RWPE1 (cell line): ENCODE measurements around the gene FRMD4A.
"Not testable (repeated sequence)": the region's sequence is repeated elsewhere in the genome, so short reads cannot be mapped to it uniquely, and the experiment has no call there.

Experiments
- CTCF ChIA-PET: fragments of 350-600 bp; sonication (Branson Sonifier 250); formaldehyde crosslinking; extraction: SDS; loops from one replicate; lab custom pipeline; 2021; lab: Yijun Ruan, JAX
- POLR2A ChIA-PET: fragments of 400-600 bp; formaldehyde crosslinking; extraction: SDS; loops from one replicate; lab custom pipeline; 2020; ENCODE audit warnings: antibody characterized with exemption; ENCODE audit not compliant: low non-redundant PET; lab: Yijun Ruan, JAX
- DNase-seq: peaks from one replicate; pipeline ENCODE4 v3.0.0; 2012; ENCODE audit warnings: low spot score
- H3K27ac ChIP-seq: fragments of 450-650 bp; 2 replicates; pipeline ENCODE4 v1.5.1; 2017
- TF ChIP-seq, protein P1 (sequence below): fragments of 450-650 bp; conservative IDR thresholded peaks from 2 replicates; pipeline ENCODE4 v1.5.1; 2017; ENCODE audit warnings: low read depth, mild to moderate bottlenecking

Gene FRMD4A

DNA sequence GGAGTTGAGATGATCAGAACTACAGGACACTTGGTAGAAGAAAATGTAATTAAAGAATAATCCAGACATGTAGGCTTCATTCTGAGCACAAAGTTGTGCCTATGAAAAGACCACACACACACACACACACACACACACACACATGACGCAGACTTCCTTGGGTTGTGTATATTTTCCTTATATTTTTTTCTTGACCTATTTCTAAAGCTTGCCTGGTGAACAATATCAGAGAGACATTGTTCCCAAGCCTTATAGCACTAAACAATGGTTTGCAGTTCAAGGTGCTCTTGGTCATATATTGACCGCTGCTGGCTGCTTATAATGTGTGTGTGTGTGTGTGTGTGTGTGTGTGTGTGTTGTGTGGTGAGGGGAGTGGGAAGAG lies 541.3 kb downstream of the FRMD4A start:
- H3K27ac ChIP-seq = no peak overlapping the region
- CTCF ChIA-PET = no interaction called here
- DNase-seq = no peak
- TF ChIP-seq, protein P1, sequence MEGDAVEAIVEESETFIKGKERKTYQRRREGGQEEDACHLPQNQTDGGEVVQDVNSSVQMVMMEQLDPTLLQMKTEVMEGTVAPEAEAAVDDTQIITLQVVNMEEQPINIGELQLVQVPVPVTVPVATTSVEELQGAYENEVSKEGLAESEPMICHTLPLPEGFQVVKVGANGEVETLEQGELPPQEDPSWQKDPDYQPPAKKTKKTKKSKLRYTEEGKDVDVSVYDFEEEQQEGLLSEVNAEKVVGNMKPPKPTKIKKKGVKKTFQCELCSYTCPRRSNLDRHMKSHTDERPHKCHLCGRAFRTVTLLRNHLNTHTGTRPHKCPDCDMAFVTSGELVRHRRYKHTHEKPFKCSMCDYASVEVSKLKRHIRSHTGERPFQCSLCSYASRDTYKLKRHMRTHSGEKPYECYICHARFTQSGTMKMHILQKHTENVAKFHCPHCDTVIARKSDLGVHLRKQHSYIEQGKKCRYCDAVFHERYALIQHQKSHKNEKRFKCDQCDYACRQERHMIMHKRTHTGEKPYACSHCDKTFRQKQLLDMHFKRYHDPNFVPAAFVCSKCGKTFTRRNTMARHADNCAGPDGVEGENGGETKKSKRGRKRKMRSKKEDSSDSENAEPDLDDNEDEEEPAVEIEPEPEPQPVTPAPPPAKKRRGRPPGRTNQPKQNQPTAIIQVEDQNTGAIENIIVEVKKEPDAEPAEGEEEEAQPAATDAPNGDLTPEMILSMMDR = no peak
- POLR2A ChIA-PET = no interaction called here

DNA sequence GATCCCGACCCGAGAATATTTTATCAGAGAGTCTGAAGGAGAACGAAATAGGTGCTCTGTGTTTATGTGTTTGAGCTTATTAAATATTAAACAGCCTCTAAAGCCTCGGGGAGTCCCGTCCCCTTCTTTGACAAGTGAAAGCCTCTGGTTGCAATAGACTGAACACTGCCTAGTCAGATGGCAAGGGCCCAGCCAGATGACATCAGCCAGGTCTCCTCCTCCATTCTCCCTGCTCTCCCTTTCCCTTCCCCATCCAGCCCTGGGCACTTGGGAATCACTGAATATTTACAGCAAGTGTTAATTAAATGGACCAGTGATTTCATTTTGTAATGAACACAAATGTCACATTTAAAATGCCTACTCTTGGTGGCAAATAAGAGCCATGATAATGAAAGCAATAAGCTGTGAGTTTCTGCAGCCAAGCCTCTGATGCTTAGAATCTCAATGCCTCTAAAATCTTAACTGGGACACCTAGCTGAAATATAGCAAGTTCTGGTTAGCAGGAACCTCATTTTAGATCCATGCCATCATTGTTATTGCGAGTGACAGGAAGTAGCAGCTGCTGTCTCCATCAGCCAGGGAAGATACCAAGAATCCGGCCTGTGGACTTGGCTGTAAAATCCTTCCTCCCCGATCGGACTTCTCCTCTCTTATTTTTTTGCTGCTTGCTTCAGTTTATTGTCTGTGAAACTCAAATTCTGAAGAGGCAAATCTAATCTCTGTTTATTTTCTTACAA lies 541.8 kb downstream of the FRMD4A start:
- no peak for DNase-seq
- ChIA-PET POLR2A (no interaction called here), CTCF (interaction anchor here (0.6 to 0.7 kb wide), 2 partner anchors 203 to 327 kb away, joined by 3 to 4 read pairs; no protein-coding TSS in a partner anchor)
- H3K27ac ChIP-seq = no peak overlapping the region
- TF ChIP-seq, protein P1 = no peak

DNA sequence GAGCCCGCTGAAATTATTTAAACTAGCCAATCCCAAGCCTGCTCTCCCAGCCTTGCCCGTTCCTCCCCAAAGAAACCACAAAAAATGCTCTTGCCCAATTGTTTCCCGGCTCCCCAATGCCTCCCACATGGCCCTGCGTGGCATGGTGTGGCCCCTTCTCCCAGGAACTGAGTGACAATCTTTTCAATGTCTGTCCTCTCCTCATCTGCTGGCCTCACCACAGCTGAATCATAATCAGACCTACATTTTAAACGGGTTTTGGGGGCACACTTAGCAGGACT lies 542.5 kb downstream of the FRMD4A start:
- ChIA-PET CTCF (interaction anchor here (0.7 to 1.8 kb wide), 2 partner anchors 306 to 328 kb away, joined by 3 to 11 read pairs; no protein-coding TSS in a partner anchor), POLR2A (no interaction called here)
- no peak overlapping the region for H3K27ac ChIP-seq

DNA sequence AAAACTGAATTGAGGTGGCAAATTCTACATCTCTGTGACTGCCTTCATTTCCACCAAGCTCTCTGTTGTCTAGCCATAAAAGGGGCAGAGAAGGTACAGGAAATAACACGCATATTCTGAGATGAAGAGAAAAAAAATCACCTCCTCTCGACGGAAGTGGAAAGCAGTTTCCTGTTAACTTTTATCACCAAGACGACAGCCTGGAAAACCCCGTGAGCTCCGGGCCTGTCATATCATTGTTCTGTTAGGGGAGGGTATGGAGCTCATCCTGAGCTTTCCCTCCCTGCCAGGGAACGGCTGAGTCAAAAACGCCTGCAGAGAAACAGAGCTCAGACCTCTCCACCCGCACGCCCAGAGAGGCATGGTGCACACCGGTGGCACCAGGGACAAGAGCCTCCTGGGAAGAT lies 543.7 kb downstream of the FRMD4A start:
- TF ChIP-seq, protein P1 = no peak
- DNase-seq = peak; percentile 39
- H3K27ac ChIP-seq = no peak overlapping the region
- ChIA-PET CTCF (interaction anchor here (0.6 to 1.8 kb wide), 6 partner anchors 24 to 455 kb away, joined by 3 to 11 read pairs (median 3); no protein-coding TSS in a partner anchor), POLR2A (no interaction called here)

More for the DNA sequence above, 542.5 kb downstream of the FRMD4A start:
- TF ChIP-seq, protein P1 = no peak
- no peak for DNase-seq

DNA sequence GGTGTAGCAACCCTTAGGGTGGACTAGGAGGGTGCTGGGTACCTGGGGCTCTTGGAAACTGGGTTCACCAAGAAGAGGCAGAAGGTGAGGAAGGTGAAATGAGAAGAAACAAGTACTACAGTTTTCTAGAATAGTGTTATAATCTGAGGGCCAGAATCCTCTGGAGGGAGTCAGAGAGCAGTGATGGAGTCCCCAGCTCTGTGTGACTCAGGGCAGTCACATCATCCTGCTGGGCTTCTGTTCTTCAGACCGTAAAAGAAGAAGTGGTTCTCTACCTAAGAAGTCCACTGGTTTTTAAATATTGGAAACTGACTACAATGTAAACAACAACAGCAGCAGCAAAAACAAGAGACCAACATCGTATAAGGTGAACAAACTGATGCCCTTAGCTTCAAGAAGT lies 546.7 kb downstream of the FRMD4A start:
- peak; percentile 45 for DNase-seq
- POLR2A ChIA-PET = no interaction called here
- no peak overlapping the region for H3K27ac ChIP-seq
- CTCF ChIA-PET = interaction anchor here (0.7 to 2.9 kb wide), 3 partner anchors 124 to 209 kb away, joined by 3 to 12 read pairs (median 4); no protein-coding TSS in a partner anchor
- TF ChIP-seq, protein P1 = no peak

DNA sequence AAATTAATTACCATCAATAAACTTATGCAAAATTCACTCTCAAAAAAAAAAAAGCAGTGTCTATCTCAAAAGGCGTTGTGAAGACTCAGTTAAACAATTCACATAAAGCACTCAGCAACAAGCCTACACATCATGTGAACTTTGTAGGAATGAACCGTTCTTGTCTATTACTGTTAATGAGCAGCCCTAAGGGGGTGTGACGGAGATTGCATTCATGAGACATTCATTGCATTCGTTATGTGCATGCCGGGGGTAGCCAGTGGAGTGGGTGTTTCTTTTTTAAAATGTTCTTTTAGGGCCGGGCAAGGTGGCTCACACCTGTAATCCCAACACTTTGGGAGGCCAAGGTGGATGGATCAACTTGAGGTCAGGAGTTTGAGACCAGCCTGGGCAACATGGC lies 551.0 kb downstream of the FRMD4A start:
- no peak for DNase-seq
- H3K27ac ChIP-seq = no peak overlapping the region
- CTCF ChIA-PET = interaction anchor here (0.6 kb wide), 2 partner anchors 193 to 194 kb away, joined by 3 read pairs; partner anchors contain the start of gene PRPF18
- POLR2A ChIA-PET = no interaction called here
- TF ChIP-seq, protein P1 = no peak

DNA sequence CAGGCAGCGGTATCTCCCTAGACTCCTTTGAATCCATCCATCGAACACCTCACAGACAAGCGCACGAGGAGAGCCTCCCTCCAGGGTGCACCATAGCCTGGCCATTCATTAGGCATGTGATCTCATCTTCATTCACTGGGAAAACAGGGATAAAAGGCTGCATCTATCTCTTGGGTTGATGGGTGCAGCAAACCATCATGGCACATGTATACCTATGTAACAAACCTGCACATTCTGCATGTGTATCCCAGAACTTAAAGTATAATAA lies 552.1 kb downstream of the FRMD4A start:
- H3K27ac ChIP-seq, DNase-seq, CTCF ChIA-PET, POLR2A ChIA-PET: not testable (repeated sequence)
